Cardiac fibroblast (primary cell): ENCODE measurements around the gene MRPL24.

Source experiments
- DNase-seq, 2 donors: peaks; one replicate each; pipeline versions ENCODE4 v3.0.0 to v3.0.0-alpha.2; 2010; ENCODE audit warnings: low read depth in 2 of 2
- H3K4me3 ChIP-seq, 2 donors: replicated peaks in 1 of 2; 1 replicate in 1 of 2; 2 replicates in 1 of 2; pipeline ENCODE4 v1.5.1; 2011; ENCODE audit warnings: low read depth in 2 of 2, low read length in 2 of 2, mild to moderate bottlenecking in 2 of 2, moderate library complexity in 1 of 2
- CTCF ChIP-seq: IDR thresholded peaks from one replicate; pipeline ENCODE4 v1.5.1; 2011; ENCODE audit warnings: low read depth, mild to moderate bottlenecking, low read length, inconsistent platforms

MRPL24 gene

GRCh38 chr1:156692925-156693847 lies 47.7 kb downstream of the MRPL24 start:
- no peak for TF ChIP-seq CTCF
- no peak overlapping the region for H3K4me3 ChIP-seq
- no peak for DNase-seq

- H3K4me3 ChIP-seq, result no peak overlapping the region
- DNase-seq, result no peak
- no peak for TF ChIP-seq CTCF
Observed at GRCh38 chr1:156692441-156692924, 48.4 kb downstream of the MRPL24 start.

GRCh38 chr1:156691665-156692440 lies 49.0 kb downstream of the MRPL24 start:
- DNase-seq, result no peak
- no peak overlapping the region for H3K4me3 ChIP-seq
- TF ChIP-seq CTCF, result no peak

GRCh38 chr1:156691191-156691590 lies 49.7 kb downstream of the MRPL24 start:
- TF ChIP-seq CTCF, result no peak
- H3K4me3 ChIP-seq, result no peak overlapping the region
- DNase-seq, result no peak

- TF ChIP-seq CTCF, result no peak
- H3K4me3 ChIP-seq, result no peak overlapping the region
- no peak for DNase-seq
Observed at GRCh38 chr1:156690675-156691036, 50.2 kb downstream of the MRPL24 start.

GRCh38 chr1:156689953-156690674 lies 50.8 kb downstream of the MRPL24 start:
- peak overlapping the region in 1 of 2 donors; percentile 21 for H3K4me3 ChIP-seq
- peak in 1 of 2 donors; percentile 53 for DNase-seq
- TF ChIP-seq CTCF, result no peak
